GM18508 (cell line): ENCODE results near the gene NAV3.

Experiments
- ATAC-seq: cut with Tn5 transposase; IDR thresholded peaks from one replicate; pipeline ENCODE4 v1.9.1; 2021; ENCODE audit warnings: moderate number of reproducible peaks; ENCODE audit not compliant: insufficient read depth, unreplicated experiment

Gene NAV3

DNA sequence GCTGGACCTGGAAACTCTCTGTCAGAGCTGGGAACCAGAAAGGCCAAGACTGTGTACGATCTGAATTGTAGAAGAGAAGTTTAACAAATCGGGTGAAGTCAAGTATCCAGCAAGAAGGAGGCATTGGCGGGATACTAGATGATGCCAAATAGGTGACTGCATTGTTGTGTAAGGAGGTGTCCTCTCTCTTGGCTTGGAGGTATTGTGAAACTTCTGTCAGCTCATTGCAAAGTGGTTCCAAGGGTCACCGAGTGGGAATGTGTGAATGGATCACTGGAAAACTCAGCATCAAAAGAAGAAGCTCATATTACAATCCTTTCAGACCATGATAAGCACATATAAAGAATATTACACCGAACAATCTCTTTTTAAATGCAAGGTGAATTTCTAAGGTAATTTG lies 11.7 kb downstream of the NAV3 start:
- ATAC-seq: no peak

DNA sequence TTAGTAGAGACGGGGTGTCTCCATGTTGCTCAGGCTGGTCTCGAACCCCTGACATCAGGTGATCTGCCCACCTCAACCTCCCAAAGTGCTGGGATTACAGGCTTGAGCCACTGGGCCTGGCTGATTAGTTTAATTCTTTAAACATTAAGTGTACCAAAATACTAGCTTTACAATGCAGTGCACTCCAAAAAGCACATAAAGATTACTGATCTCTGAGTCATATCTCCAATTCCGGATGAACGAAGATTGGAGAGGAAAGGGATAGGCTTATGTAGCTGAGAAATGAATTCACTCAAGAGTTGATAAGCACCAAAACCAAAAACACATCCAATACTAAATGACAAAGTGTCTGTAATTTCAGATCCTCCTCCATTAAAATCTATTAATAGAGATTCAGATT lies 15.1 kb downstream of the NAV3 start:
- ATAC-seq: no peak

DNA sequence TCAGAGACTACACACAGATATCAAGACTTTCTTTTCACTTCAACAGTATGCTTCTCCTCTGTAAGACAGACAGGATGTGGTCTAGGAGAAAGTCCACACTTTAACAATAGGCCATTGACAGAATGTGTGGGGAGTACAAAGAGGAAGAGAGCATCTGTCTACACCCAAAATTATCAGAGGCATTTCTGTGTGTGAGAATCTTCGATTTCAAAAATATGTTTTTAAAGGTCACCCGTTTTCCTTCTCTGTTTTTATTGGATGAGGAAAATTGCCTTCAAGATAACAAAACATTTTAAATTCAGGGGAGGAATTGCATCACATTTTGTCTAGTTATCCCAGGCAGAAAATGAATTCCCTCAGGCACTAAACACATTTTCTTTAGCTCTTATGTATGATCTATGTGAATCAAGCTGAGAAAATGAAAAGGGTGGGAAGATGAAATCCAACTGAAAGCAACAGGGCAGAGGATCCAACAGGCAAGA lies 16.4 kb downstream of the NAV3 start:
- ATAC-seq: peak; percentile 100

DNA sequence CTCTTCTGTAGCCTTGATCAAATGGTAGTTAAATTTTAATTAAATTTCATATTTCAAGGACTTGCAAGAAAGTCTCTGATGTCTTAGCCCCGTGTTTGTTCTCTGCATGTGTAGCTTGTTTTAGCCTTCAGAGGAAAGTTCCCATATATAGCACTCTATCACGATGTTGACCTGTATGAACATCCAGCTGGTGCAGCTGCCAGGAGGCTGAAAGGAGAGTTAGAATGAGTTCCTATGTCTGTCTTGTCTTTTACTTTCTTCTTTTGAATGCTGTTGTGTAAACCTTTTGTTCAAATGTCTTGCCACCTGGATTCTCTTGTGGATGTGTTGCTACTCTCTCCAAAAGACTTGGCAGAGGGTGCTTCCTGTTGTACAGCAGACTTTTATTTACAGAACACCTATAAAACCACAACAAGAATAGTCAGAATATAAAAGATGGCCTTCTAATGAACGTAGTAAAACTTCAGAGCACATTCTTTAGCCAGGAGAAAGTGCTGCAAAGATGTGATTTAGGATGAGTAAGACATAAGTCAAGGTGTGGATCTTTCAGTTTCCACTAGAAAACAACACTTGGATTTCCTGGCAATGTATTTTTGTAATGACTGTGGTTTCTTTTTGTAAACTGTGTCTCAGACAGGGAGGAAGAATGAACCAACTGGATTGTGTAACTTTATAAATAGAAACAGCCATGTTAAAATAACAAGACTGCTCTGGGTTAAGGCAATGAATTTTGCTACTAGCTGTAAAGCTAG lies 17.2 kb downstream of the NAV3 start:
- no peak for ATAC-seq

DNA sequence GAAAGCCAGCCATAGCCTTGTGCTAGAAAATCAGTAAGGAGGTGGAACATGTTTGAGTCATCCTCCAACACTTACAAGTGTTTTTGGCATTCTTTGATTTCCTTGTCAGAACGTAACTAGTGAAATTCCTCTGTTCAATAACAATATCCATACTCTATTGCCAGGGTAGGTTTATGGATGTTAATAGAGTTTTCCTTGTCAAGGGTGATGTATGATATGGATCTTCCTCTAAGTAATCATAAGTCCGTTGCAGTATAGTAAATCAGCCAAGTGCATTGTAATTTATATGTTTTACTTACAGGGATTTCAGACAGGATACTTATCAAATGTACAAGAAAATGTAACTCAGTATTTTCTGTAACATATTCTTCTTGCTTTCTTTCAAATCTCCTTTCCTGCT lies 19.4 kb downstream of the NAV3 start:
- ATAC-seq: no peak

DNA sequence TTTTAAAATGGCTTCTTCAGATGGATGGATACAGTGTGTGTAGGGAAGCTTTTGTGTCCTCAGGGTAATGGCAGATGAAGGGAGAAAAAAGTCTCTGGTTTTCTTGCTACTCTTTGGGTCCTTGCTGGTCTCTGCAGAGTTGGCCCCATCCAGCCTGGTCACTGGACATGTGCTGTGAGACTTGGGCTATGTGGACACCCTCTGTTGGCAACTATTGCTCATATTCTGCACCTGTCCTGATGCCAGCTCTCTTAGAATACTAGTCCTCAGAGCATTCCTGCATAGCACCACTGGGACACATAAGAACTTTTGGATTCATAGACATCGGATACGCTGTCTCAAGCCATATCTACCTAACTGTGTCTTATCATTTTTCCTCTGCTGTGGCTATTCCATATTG lies 20.0 kb downstream of the NAV3 start:
- no peak for ATAC-seq

DNA sequence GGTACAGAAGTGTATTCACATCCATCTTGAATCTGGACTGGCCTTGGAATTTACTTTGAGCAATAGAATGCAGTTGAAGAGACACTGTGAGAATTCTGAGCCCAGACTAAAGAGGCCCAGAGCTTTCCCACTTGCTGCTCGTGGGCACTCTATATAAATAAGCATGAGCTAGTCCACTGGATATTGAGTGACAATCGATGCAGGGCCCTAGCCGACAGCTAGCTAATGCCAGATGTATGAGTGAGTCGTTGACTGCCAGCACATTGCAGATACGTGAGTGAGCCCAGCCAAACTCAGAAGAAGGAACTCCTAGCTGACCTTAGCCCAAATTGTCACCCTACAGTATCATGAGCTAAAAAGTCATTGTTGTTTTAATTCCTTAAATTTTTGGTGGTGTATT lies 24.9 kb downstream of the NAV3 start:
- no peak for ATAC-seq

DNA sequence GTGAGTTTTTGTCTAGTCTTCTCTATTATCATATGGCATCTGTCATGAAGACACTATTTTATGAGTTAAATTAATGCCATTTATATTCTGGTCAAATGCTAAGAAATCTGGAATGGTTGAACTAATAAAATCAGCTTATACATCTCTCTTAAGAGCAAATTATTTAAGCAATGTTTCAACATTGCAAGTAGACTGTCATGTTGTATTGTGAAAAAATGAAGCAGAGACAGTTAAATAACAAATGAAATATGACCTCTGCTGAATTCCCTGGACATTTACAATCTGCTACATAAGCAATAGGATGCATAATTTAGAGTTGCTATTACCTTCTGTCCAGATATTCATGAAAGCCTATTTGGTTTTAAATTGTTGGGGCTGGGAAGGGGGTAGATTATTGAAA lies 30.6 kb downstream of the NAV3 start:
- no peak for ATAC-seq

DNA sequence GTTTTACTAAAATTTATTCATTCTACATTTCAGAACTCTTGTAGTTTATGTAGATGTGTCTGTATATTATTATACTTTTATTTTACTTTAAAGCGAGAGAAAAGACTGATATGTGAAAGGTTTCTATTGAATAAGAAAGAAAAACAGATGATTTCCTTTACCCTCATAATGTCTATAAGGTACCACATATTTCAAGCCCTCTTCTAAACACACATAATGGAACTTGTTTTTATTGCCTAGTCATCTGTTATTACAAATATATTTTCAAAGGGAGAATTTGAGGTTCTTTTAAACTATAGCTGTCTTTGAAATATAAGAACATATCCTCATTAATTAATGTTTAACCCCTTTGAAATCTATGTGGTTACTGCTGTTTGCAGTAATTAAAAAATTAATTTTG lies 34.5 kb downstream of the NAV3 start:
- ATAC-seq: no peak

DNA sequence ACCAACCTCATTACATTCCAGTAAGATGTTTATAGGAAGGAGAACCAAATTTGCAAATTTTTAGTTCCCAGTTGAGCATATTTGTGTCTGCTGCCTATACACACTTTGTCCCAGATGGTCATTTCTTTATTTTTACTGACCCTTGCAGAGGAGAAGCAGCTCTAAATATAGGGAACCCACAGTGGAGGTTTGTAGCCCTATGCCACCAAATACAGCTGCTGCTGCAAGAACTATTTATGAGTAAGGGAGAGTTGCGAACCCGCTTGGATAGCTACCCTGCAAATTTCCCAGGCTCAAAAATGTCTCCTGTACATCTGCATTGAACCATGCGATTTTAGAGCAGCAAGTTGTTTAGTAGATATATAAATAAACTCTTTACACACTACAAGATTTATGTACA lies 48.2 kb downstream of the NAV3 start:
- ATAC-seq: no peak

DNA sequence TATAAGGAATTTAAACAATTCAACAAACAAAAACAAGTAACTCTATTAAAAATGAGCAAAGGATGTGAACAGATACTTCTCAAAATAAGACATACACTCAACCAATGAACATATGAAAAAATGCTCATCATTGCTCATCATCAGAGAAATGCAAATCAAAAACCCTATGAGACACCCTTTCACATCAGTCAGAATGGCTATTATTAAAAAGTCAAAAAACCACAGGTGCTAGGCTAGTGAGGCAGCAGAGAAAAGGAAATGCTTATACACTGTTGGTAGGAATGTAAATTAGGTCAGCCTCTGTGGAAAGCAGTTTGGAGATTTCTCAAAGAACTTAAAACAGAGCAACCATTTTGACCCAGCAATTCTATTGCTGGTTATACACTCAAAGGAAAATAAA lies 52.0 kb downstream of the NAV3 start:
- no peak for ATAC-seq

DNA sequence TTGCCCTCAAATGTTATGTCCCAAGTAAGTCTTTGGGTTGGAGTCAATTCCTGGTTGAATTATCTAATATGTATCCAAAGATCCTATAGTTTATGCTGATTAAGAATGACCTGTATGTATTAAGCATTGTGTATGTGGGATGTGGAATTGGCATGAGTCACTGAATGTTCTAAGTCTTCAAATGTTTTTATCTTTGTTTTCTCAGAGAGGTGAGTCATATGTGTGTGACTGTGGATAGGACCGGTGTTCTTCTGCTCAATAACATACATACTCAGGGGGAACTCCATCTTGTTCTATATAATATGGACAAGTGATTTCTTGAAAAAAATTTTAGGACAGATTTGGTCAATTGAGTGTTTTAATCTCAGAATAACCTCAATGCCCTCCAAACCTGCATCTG lies 57.9 kb downstream of the NAV3 start:
- no peak for ATAC-seq

DNA sequence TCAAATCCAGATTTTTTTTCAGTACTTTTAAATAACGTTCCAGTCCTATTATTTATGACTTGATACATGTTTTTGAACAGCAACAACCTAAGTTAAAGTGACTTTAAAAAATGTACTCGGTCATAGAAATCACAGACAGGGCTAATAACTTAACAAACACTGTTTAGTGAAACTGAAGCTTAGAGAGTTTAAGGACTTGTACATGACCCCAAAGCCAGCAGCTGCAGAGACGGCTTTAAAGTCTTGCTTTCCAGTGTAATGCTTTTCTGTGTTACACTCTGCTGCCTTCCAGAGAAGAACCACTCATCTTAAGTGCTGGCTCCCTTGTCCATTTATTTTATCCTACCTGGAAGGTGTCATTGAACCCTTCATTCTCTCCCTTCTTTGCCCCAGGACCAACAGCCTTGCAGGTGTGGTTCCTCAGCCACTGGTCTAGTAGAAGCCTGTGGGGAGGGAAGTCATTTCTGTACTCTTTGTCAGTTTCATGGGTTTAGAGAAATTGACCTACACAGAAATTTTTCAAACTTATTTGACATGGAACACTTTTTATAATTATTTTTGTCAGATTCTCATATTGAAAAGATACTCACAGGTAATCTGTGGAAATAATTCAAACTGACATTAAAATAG lies 60.9 kb downstream of the NAV3 start:
- ATAC-seq: no peak

DNA sequence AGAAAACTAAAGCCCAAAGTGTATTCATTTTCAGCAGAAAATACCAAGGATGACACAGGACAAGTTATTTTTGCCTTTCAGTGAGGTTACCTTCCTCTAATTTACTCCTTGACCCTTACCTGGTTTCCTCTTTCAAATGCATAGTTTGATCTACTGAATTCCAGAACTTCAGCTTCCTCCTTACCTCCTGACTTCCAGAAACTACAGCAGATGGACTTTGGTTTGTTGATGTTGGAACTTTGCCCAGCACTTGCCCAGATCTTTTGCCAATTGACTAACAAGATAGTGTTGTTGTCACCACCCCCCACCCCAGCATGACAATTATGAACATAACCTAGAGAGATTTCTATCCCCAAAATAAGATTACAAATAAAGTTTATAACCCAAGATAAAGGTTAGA lies 63.2 kb downstream of the NAV3 start:
- no peak for ATAC-seq

DNA sequence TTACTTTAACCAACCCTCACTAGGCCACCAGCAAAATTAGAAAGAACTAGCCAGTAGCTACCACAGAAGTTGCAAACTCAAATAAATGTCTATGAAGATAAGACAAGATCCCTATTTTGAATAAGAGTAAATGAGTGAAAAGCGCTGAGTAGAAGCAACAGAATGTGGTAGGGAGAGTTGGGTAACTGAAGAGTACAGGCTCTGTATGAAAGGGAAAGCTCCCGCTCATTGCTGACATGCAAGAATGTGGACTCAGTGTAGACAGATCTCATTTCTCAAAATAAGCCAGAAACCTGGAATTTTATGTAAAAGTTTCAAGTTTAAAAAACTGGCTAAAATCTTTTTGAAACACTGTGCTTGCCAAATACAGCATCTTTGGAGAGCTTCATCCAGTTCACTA lies 63.9 kb downstream of the NAV3 start:
- ATAC-seq: no peak

DNA sequence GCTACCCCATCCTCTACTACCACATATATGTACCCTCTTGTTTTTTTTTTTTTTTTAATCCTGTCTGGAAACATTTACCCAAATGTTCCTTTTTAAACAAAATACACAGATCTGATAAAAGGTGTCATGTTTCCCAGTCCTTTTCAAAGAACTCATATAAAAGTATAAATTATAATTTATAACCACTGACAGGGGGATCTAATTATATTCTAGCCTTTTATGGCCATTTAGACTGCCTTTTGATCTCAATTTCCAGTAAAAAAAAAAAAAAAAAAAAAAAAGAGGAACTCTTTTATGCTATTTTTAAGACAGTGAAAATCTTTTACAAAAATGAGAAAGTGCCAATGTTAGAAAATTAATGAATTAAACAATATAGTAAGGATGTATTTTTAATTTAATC lies 65.0 kb downstream of the NAV3 start:
- no peak for ATAC-seq

DNA sequence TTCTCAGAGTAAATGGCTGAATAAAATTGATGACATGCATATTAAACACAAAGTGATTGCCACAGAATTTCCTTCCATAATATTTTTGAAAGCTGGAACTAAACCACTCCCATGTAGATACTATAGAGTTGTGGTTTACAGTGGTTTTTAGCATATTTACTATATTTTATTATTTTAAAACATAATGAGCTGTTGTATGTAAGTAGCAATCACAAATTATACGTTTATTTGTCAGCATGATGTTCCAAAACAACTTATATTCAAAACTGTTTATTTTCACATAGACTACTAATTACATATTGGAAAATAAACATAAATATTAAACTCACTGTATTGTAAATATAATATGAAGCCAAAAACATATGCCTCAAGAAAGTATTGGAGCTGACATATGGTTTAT lies 77.2 kb downstream of the NAV3 start:
- no peak for ATAC-seq

DNA sequence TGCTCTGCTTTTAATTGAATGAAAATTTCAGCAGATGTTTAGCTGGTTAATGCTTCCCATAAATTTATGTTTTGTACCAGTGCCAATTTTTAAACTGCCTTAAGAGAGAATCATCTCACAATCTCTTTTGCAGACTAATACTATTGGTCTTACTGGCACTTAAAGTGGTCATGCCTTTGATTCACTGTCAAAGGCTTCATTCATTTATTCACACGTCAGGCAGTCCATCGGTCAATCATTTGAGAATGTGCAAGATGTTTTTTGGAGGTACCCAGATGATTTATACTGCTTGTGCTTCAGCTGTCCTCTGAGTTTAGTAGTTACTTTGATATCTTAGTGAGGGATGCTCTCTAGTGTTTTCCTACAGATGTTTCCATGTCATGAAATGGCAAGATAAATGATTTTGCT lies 83.4 kb downstream of the NAV3 start:
- ATAC-seq: no peak

DNA sequence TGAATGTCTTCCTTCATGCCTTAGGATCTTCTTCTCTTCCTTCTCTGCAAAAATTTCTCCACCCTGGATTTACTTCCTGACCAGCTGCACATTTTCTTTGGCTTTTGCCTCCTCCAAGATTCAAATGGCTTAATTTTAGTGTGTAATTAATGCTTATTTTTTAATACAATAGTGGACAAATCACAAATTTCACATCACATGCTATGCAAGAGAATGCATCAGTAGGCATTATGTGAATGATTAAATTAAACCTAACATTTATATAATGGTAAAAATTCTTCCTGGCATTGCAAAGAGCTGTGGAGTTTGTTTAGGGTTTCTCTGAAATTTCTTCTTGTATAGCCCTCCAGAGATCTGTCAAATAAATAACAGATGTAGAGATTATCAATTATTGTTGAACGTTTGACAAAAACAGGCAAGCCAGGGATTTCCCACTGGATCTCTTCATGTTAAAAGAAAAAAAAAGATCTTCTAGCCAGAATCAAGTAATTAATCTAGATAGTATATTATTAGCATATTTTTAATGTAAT lies 84.4 kb downstream of the NAV3 start:
- ATAC-seq: no peak

DNA sequence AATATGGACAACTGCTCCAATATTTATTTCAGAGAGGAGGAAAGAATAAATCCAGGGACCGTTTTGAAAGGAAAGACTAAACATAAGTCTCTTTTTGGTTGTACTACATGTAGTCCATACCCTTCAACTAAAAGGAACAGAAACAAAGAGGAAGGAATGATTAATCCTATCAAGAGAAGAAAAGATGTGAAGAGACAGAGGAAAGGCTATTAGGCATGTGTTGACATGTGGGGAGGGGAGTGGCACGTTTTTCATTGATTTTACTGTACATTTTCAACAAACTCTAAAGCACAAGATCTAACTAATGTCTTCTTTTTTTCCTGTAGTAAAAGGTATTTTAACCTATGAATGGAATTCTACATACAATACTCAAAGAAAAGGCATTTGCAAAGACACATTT lies 85.6 kb downstream of the NAV3 start:
- no peak for ATAC-seq

DNA sequence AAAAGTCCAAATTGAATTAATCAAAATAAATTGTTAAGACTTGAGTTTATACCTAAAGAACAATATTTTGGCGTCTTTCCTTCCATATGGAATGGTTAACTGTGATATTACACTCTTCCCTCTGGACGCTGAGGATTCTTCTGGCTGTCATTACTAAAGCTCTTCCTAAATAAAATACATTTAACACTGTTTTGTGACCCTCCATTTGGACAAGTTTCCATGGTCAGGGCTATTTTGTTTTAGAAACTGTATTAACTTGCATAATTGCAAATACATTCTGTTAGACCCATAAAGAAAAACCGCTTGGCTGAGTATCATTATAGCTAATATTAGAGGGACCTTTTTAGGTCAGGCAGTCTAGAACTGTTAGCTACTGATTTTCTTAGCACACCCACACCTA lies 87.4 kb downstream of the NAV3 start:
- ATAC-seq: no peak

DNA sequence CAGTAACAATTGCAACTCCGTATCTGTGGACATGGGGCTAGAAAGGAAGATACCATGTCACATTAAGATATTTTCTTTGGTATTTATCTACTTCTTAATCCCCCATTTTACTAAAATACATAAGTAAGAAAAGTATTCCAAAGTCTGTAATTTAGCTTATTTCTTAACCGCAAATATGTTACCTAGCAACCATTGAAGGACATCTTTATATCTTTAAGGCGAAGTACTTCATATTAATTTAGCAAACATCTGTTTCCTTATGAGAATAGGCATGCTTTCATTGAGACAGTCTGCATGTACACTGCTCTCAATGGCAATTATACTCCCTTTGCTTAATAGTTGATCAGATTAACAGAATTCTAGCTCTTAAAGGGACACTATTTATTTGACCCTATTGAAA lies 88.8 kb downstream of the NAV3 start:
- no peak for ATAC-seq
